ENCODE results near the gene WIPF2.

GRCh38 chr17:40317880-40318829 is 99.1 kb downstream of the WIPF2 start:
- TF ChIP-seq YY1 (IDR thresholded peaks at IDR 0.05; ENCODE audit: insufficient read depth, insufficient read length) (peak; percentile 47), SUZ12 (IDR thresholded peaks at IDR 0.05; ENCODE audit: extremely low read depth, insufficient read depth, insufficient read length) (no peak), ZNF274 (IDR thresholded peaks at IDR 0.05; ENCODE audit: low read depth, low read length) (no peak)
